MCF 10A (cell line): ENCODE data around the gene THRB. TPM values are rescaled to one million over a fixed set of nuclear protein-coding genes. Genes with fewer than 3 reads are reported as not detected.

Experiments
- BruUV-seq: library from RNA; stranded (reverse); fragments of 400-500 nt; replicated peaks from 2 replicates; lab custom pipeline; 2021; lab: Mats Ljungman, UMichigan
- CTCF ChIA-PET: fragments of 300-600 bp; sonication (Branson Sonifier 250); formaldehyde crosslinking; extraction: SDS; loops from one replicate; lab custom pipeline; 2021; ENCODE audit warnings: antibody characterized with exemption, inconsistent platforms; lab: Yijun Ruan, JAX
- POLR2A ChIA-PET: fragments of 300-600, 350-650 bp; sonication (Branson Sonifier 250); formaldehyde crosslinking; extraction: SDS; loops from one replicate; lab custom pipeline; 2020; ENCODE audit warnings: antibody characterized with exemption, inconsistent platforms; lab: Yijun Ruan, JAX
- DNase-seq: peaks from one replicate; pipeline ENCODE4 v3.0.0-alpha.2; 2018; ENCODE audit not compliant: unreplicated experiment
- H3K27ac Mint-ChIP-seq: one replicate; pipeline ENCODE4 v1.8.0; 2022; ENCODE audit warnings: mild to moderate bottlenecking, low read depth, mixed read lengths; ENCODE audit not compliant: unreplicated experiment
- H3K27me3 Mint-ChIP-seq: one replicate; pipeline ENCODE4 v1.8.0; 2022; ENCODE audit warnings: mixed read lengths; ENCODE audit not compliant: insufficient read depth, unreplicated experiment
- H3K36me3 Mint-ChIP-seq: one replicate; pipeline ENCODE4 v1.8.0; 2022; ENCODE audit warnings: mild to moderate bottlenecking, moderate library complexity, mixed read lengths; ENCODE audit not compliant: insufficient read depth, unreplicated experiment
- H3K4me1 Mint-ChIP-seq: one replicate; pipeline ENCODE4 v1.8.0; 2022; ENCODE audit warnings: mixed read lengths; ENCODE audit not compliant: insufficient read depth, unreplicated experiment
- H3K4me3 Mint-ChIP-seq: one replicate; pipeline ENCODE4 v1.8.0; 2022; ENCODE audit warnings: mild to moderate bottlenecking, moderate library complexity, mixed read lengths; ENCODE audit not compliant: unreplicated experiment
- H3K9me3 Mint-ChIP-seq: one replicate; pipeline ENCODE4 v1.8.0; 2022; ENCODE audit warnings: mixed read lengths; ENCODE audit not compliant: unreplicated experiment
- CTCF ChIP-seq: fragments of 200-600 bp; IDR thresholded peaks from one replicate; pipeline ENCODE4 v1.8.0; 2022; ENCODE audit warnings: antibody characterized with exemption, mild to moderate bottlenecking; ENCODE audit not compliant: unreplicated experiment
- intact Hi-C: fragments of 100-400 bp; cut with micrococcal nuclease; formaldehyde crosslinking; loops from 2 replicates; pipeline ENCODE4 v1.14.1; 2022
- total RNA-seq: library from RNA; stranded (reverse); gene quantifications from 2 replicates; pipeline ENCODE4 v1.2.3, GENCODE V29; 2022

The THRB gene
- total RNA-seq, 1 experiment from 2014 or later: 4.2 TPM

DNA sequence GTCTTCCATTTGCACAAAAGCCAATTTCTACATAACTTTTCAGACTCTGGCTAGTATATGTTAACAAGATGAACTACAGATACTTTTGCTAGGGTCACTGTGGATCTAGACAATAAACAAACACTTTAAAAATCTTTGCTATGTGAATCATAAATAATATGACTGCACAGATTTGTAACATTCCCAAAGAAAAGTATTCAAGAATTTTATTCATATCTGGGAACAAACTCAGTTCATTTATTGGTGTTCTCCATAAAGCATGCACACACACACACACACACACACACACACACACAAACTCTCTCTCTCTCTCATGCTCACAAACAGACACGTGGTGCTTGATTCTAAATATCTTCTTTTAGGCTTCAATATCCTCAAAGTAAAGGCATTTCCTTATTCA is 18.8 kb upstream of the THRB start:
- no peaks in the 10 kb centered on the region for H3K27me3 Mint-ChIP-seq
- no peak overlapping the region for H3K27ac Mint-ChIP-seq
- no peaks in the 10 kb centered on the region for H3K9me3 Mint-ChIP-seq
- CTCF ChIA-PET: interaction anchor here (0.6 to 1.4 kb wide), 3 partner anchors 11 to 365 kb away, joined by 3 read pairs; no protein-coding TSS in a partner anchor
- intact Hi-C loops: no loop called here
- H3K4me3 Mint-ChIP-seq: no peak overlapping the region
- H3K4me1 Mint-ChIP-seq: peaks cover 10% of the 10 kb centered on the region
- DNase-seq: no peak
- no TSS peak for BruUV-seq
- H3K36me3 Mint-ChIP-seq: no peaks in the 10 kb centered on the region
- POLR2A ChIA-PET: interaction anchor here (2.0 kb wide), 1 partner anchor 11 kb away, joined by 5 read pairs; no protein-coding TSS in a partner anchor
- TF ChIP-seq CTCF: no peak

- no peak for TF ChIP-seq CTCF
- Mint-ChIP-seq H3K4me1 (peaks cover 13% of the 10 kb centered on the region), H3K27ac (no peak overlapping the region), H3K27me3 (no peaks in the 10 kb centered on the region), H3K4me3 (no peak overlapping the region), H3K36me3 (no peaks in the 10 kb centered on the region), H3K9me3 (no peaks in the 10 kb centered on the region)
- ChIA-PET POLR2A (interaction anchor here (2.0 kb wide), 1 partner anchor 12 kb away, joined by 5 read pairs; no protein-coding TSS in a partner anchor), CTCF (interaction anchor here (0.8 to 1.4 kb wide), 3 partner anchors 8 to 78 kb away, joined by 3 read pairs; no protein-coding TSS in a partner anchor)
- BruUV-seq: no TSS peak
- intact Hi-C loops: no loop called here
- no peak for DNase-seq
Observed at GRCh38 chr3:24512564-24513197, 18.0 kb upstream of the THRB start.

GRCh38 chr3:24510030-24510648 is 15.5 kb upstream of the THRB start:
- intact Hi-C loops: no loop called here
- no peak overlapping the region for H3K27ac Mint-ChIP-seq

More at GRCh38 chr3:24510030-24510648, 15.5 kb upstream of the THRB start:
- DNase-seq: no peak
- TF ChIP-seq CTCF: no peak
- no peak overlapping the region for H3K4me3 Mint-ChIP-seq
- H3K27me3 Mint-ChIP-seq: no peaks in the 10 kb centered on the region
- no peaks in the 10 kb centered on the region for H3K36me3 Mint-ChIP-seq
- CTCF ChIA-PET: interaction anchor here (0.7 kb wide), 1 partner anchor 498 kb away, joined by 3 read pairs; no protein-coding TSS in a partner anchor
- H3K4me1 Mint-ChIP-seq: peaks cover 13% of the 10 kb centered on the region
- POLR2A ChIA-PET: interaction anchor here (0.6 to 1.1 kb wide), 3 partner anchors 16 to 86 kb away, joined by 3 to 4 read pairs (median 3); no protein-coding TSS in a partner anchor
- no peaks in the 10 kb centered on the region for H3K9me3 Mint-ChIP-seq
- no TSS peak for BruUV-seq
